GM18502 (cell line): Measurements from ENCODE around the gene FUZ.

Experiments
- ATAC-seq: cut with Tn5 transposase; IDR thresholded peaks from one replicate; pipeline ENCODE4 v1.9.1; 2021; ENCODE audit warnings: mild to moderate bottlenecking; ENCODE audit not compliant: unreplicated experiment, poor library complexity

Gene FUZ

DNA sequence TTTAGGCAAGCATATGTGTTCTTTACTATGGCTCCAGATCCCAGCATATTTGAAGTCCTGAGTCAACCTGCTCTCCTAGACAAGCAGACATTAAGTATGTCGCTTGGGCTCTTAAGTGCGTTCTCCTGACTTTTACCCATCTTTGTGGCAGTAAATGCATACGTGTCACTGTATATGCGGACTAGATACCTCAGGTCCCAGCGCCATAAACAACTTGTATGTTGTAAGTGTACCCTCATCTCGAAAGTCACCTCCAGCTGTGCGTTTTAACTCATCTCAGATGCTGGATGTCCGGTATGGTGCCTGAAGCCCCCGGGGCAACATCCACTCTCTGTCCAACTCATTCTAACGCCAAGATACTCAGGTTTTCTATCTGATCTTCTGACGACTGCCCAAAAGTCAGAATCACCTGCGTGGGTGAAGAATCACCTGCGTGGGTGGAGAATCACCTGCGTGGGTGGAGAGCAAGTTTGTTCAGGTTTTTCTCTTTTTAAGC lies 39.6 kb upstream of the FUZ start:
- no peak for ATAC-seq

DNA sequence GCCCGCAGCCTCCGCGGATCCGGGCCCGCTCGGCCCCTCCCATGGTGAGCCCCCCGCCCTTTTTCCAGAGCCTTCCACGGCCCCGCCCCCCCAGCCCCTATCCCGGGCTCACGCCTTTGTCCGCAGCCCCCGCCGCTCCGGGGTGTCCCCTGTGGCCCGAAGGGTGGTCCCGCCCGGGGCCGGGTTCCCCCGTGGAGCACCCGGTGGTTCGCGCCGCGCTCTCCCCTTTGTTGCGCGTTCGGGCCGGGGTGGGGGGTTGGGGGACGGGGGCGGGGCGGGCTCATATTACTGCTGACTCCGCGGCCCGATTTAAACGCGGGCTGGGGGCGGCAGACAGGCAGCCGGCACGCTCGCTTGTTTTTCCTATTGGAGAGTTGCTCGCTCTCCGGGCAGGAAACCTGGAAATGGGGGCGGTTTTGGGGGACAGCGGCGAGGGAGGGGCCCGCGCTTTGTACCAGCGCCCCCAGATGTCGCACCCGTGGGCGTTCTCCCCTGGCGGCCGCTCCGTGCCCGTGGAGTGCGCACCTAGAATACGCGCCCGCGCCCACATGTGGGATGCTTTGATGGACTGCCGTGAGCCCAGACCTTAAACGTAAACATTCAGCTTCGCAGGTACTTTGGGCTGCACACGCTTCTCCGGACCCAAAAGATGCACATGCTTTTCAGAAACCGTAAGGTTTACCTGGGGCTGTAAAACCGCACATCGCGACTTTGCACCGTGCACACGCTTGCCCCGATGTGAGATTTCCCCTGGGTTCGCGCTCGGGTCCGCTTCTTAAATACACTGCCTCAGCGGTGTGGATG lies 38.6 kb upstream of the FUZ start:
- ATAC-seq: no peak

DNA sequence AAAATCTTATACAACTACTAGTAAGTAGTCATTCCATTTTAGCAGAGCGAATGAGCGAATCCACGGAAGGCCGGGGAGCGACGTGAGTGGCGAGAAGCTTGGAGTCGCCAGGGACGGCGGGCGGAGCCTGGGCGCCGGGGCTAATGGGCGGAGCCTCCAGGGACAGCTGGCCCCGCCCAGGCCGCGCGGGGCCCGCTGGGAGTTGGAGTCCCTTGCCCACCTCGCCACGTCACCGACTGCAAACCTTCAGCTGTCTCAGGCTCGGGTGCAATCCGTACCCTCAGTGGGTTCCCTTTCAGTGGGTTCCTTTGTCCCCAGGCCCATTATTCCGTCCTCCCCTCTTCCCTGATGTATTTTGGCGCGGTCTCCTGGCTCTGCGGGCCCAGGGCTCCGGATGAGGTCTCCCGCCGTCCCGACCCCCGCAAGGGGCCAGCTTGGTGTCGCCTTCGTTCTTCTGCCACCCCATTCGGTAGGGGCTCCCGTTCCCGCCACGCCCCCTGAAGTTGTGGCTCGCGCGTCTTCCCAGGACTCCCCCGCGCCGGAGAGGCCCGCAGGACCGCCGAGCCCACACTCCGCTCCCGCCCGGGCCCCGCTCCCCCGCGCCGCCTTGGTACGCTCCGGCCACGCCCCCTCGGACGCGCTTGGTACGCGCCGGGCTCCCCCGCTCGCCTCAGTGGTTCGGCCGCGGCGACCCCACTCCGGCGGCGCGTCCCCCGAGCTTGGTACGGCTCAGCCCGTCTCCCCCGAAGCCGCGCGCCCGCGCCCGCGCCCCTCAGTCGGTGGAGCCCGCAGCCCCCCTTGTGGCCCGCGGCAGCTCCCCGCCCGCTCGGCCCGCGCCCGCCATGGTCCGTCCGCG lies 37.6 kb upstream of the FUZ start, which contains the start of gene PTOV1:
Gene PTOV1, plus strand, starts transcription at position 673 of the 856 bp plus-strand sequence.
- ATAC-seq: peak; percentile 73

DNA sequence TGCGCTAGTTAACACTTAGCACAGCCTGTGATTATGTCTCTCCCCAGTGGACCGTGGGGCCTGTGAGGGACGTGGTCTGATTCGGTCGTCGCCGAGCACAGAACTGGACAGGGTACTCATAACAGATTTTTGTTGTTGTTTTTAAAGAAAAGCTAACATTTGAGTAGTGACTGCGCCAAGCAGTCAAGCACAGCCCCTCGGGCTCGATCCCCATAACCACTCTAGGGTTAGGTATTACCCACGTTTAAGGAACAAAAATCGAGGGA lies 37.1 kb upstream of the FUZ start:
- ATAC-seq: no peak

DNA sequence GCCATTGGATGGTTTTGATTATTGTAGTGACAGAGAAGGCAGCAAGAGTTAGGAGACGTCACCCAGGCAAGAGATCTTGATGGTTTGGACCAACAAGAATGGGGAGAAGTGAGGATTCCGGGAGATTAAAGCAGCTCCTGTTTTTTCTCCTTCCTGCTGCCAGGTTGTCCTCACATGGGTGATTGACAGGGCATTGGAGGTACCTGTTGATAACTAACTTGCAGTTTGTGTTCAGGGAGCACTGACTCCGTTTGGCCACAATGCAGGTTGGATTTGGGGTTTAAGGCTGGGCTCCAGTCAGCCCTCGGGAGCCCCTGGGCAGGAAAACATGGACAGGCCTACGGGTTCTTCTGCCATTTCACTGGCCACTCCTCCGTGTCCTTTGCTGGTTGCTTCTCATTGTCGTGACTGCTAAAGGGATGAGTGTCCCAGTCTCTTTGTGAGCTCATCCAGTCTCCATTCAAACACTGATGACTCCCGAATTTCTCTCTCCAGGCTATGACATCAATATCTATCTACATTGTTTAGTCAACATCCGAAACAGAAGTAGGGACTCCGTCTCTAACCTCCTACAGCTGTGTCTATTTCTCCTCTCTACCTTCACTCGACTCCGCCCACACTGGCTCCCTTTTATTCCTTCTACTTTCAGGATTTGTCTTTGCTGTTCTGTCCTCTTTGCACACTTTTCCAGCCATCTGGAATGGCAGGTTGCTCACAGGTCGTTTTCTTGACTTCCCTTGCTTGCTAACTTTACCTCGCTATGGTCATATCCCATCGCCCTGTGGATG lies 36.5 kb upstream of the FUZ start:
- no peak for ATAC-seq

DNA sequence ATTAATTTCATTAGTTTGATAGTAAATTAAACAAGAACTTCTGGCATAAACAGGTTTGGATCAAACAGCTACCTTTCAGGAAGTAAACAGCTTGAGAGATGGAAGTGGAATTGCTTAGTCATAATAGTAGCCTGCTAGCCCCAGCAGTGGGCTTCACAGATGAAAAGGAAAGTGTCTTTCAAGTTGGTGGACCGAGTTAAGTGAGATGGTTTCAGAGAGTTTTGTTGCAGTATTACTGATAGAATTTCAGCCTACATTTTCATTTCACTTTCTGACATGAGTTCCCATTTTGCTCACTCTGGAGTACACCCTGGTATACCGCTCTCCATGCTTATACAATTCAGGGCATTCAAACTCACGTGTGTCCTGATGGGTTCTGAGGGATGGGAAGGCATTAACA lies 35.8 kb upstream of the FUZ start:
- no peak for ATAC-seq

DNA sequence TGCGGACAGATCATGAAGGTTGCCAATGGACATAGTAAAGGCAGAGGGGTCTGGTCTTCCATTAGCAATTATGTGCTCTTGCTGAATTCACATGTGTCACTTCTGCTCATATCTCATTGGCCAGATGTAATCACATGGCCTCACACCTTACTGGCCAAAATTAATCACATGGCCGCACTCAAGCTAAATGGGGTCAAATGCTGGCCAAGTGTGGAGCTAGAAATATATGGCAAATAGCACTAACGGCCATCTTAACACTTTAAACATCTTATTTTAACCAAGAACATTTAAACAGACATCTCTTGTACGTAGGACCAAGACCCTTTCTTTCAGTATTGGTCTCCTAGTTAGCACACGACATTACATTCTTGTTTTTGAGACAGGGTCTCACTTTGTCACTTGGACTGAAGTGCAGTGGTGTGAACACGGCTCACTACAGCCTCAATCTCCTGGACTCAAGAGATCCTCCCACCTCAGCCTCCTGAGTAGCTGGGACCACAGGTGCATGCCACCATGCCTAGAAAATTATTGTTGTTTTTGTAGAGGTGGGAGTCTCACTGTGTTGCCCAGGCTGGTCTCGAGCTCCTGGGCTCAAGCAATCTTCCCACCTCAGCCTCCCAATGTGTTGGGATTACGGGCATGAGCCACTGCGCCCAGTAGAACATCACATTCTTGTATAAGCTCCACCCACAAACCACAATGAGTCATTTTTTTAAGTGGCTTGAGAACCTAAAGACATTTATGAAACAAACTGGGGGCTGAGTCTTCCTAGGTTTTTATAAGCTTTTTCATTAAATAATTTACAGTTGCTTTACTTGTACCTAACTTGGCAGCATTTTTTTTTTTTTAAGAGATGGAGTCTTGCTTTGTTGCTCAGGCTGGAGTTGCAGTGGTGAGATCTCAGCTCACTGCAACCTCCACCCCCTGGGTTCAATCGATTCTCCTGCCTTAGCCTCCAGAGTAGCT lies 34.9 kb upstream of the FUZ start:
- ATAC-seq: no peak

DNA sequence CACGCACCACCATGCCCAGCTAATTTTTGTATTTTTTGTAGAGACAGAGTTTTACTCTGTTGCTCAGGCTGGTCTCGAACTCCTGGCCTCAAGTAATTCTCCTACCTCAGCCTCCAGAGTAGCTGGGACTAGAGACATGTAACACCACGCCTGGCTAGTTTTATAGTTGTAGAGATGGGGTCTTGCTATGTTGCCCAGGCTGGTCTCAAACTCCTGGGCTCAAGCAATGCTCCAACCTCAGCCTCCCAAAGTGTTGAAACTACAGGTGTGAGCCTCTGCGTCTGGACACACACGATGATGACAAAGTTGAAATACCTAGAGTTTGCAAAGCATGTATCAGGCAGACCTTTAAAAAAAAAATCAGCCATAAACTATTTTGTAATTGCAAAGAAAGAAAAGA lies 33.3 kb upstream of the FUZ start:
- ATAC-seq: no peak

DNA sequence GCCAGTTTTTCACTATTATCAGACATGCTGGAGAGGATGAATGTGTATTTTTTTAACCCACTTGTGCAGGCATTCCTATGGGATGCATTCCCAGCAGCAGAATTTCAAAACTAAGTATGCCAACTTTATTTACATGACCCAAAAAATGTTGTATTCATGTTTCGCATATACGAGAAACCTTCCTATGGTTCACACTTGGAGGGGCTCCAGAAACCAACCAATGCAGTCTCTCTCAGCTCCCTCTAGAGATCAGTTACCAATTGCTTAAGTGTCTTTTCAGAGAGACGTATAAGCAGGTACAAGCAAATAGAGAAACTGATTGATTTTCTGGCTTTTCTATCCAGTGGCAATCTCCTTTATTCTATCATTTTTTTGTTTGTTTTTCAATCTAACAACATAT lies 32.3 kb upstream of the FUZ start:
- ATAC-seq: no peak

DNA sequence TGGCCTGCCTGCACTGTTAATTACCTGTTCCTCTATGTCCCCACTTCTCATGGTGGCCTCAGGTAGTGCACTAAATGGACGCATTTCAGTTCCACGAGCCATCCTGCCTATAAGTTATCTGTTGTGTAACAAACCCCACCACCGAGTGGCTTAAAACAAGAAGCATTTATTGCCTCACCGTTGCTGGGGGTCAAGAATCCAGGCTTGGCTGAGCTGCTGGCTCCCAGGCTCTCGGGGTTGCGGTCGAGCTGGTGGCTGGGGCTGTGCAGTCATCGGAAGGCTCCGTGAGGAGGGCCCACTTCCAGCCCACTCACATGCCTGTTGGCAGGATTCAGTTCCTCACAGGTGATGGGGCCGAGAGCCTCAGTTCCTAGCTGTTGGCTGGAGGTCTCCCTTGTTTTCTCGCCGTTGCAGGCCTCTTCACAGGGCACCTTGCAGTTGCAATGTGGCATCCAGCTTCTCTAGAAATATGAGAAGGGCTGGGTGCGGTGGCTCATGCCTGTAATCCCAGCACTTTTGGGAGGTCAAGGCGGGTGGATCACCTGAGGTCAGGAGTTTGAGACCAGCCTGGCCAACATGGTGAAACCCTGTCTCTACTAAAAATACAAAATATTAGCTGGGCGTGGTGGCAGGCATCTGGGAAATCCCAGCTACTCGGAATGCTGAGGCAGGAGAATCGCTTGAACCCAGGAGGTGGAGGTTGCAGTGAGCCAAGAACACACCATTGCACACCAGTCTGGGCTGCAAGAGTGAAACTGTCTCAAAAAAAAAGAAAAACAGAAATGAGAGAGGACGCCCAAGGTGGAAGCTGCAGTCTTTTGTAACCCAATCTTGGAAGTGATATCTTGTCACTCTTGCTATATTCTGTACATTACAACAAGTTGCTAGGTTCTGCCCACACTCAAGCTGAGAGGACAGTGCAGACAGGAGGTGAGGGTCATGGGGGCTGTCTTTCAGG lies 31.3 kb upstream of the FUZ start:
- ATAC-seq: no peak

DNA sequence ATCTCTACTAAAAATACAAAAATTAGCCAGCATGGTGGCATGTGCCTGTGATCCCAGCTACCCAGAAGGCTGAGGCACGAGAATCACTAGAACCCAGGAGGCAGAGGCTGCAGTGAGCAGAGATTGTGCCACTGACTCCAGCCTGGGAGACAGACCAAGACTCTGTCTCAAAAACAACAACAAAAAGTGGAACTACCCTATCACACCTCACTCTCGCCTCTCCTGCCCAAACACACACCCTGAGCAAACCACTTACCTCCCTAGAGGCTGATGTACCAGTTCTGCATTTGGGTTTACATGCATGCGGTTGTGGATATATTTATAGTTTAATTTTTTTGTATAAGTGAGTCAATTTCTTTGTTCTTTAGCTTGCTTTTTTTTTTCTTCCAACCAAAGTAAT lies 30.2 kb upstream of the FUZ start:
- no peak for ATAC-seq

DNA sequence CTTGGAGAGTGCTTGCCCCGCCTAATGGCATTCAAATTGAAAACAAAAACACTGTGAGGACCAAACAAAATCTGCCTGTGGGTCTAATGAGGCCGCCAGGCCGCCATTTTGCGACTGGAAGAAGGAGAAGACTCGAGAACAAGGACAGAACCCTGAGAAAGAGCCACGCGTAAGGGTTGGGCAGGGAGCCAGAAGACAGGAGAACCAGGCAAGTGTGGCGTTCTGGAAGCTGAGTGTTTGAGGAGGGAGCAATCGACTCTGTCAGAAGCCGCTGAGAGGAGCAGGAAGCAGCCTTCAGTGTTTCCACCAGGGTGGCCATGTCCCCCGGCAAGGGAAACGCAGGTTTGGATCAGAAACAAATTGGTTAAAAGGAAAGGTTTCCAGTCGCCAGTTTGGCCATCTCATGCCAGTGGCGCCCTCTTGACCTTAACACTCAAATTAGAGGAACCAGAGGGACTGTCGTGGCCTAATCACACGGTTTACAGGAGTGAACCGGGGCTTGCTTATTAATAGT lies 27.7 kb upstream of the FUZ start:
- ATAC-seq: no peak

DNA sequence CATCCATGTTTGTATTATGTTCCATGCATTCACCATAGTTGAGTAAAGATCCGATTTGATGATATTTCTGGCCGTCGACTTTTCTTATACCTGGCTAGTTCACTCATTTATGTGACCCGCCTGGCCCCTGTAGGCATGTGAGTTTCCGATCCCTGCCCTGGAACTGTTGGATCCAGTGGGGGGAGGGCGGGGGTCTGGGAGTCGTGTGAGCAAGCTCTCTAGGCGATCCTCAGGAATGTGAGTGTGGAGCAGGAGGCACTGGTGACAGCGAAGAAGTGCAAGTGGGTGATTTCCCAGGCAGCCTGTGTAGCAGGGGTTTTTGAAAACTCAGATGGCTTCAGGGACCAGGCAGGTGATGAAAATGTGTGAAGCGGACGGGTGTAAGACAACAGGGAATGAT lies 27.2 kb upstream of the FUZ start:
- no peak for ATAC-seq

DNA sequence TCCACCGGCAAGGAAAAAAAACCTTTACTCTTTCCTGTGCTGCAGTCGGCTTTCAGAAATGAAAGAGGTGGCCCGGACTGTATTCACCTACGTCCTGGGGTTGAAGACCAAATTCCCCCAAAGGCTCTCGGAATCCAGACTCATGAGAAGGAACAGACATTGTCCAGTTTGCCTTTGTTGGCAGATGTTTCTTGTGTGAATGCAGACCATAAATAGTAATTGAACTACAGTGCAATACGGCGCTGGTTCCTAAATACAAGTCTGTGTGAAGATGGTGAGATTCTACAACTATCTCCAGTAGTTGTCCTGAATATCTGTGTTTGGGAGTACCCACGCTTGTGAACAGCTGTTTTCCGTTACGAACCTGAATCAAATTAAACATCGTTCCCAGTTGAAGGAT lies 26.6 kb upstream of the FUZ start:
- ATAC-seq: no peak

DNA sequence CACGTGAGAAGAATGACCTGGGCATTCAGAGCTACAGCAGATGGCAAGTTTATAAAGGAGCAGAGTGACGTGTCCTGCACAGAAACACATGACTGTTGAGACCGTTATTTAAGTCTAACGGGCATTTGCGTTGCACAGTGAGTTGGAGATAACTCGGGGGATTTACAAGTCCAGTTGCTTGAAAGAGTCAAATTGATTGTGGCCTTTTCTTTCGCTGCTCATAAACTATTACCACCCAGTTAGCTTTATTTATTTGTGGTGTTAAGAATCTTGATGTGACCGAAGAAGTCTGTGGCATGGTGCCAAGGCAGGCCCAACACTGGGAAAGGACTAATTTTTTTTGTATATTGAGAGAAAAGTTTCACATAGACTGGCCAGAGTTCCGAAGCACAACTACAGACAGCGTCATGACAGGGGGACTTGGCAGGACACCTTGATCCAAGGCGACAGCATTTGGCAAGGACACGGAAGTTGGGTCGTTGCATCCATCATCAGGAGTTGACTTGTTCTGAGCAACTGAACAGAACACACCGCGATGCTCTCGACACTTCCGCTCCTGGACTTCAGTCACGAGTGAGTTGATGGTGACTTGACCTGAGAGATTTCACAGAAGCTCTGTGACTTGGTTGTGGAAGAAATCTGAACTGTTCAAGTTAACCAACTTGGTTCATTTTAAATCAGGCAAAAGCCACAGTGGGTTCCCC lies 25.9 kb upstream of the FUZ start:
- ATAC-seq: no peak

DNA sequence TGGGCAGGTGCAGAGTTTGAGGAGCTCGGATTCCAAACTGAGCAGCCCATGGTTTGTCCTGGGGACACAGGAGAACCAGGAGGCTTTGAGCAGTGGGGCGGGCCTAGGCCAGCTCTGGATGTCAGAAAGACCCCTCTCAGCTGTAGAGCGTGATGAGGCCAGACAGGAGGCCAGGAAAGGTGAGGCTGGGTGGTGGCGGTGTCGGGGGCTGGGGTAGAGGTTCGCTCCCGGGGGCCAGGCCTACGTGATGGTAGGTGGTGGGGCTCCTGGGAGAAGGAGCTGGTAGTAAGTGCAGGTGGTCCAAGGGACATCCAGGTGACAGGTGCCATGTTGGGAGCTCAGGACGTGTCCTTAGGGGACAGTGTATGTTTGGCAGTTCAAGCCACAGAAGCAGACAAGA lies 24.3 kb upstream of the FUZ start:
- no peak for ATAC-seq

DNA sequence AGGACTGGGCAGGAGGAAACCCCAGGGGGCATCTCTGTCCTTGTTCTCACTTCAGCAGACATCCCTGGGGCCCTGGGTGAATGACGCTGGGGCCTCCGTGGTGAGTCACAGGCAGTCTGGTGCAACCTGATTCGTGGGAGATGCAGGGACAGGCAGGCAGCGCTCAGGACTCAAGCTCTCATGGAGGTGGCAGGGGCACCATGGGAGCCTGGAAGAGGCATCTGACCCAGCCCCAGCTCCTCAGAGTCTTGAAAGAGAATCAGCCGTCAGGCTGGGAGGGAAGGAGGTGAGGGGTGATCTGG lies 23.9 kb upstream of the FUZ start:
- ATAC-seq: no peak
